Measurements from ENCODE around the gene USH2A.

DNA sequence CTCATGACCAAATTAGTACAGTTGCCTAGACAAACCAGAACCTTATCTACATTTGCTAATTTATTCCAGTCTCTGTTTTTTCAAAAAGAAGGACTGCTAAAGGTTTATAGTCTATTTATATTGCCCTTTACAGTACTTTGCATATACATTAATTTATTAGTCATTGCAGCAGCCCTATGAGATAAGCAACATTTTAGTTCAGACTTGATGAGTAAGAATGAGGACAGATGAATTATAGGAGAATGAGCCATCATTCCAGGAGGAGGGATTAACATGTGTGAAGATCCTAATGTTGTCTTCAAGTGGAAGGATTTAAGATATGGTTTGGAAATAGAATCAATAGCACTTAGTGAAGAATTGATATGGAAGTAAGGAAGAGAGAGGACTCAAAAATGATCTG lies 703.7 kb downstream of the USH2A start:
- TF ChIP-seq, protein P1, sequence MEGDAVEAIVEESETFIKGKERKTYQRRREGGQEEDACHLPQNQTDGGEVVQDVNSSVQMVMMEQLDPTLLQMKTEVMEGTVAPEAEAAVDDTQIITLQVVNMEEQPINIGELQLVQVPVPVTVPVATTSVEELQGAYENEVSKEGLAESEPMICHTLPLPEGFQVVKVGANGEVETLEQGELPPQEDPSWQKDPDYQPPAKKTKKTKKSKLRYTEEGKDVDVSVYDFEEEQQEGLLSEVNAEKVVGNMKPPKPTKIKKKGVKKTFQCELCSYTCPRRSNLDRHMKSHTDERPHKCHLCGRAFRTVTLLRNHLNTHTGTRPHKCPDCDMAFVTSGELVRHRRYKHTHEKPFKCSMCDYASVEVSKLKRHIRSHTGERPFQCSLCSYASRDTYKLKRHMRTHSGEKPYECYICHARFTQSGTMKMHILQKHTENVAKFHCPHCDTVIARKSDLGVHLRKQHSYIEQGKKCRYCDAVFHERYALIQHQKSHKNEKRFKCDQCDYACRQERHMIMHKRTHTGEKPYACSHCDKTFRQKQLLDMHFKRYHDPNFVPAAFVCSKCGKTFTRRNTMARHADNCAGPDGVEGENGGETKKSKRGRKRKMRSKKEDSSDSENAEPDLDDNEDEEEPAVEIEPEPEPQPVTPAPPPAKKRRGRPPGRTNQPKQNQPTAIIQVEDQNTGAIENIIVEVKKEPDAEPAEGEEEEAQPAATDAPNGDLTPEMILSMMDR (IDR thresholded peaks at IDR 0.05) = no peak
- TF ChIP-seq POLR2A (IDR thresholded peaks at IDR 0.05) = no peak
